ENCODE results near the gene UPK3BL1. TPM values are rescaled to one million over a fixed set of nuclear protein-coding genes. Genes with fewer than 3 reads are reported as not detected.
"Not testable (repeated sequence)": the region's sequence is repeated elsewhere in the genome, so short reads cannot be mapped to it uniquely, and the experiment has no call there.

The UPK3BL1 gene
- total RNA-seq, 1 experiment from 2014 or later: 12.4 TPM

DNA sequence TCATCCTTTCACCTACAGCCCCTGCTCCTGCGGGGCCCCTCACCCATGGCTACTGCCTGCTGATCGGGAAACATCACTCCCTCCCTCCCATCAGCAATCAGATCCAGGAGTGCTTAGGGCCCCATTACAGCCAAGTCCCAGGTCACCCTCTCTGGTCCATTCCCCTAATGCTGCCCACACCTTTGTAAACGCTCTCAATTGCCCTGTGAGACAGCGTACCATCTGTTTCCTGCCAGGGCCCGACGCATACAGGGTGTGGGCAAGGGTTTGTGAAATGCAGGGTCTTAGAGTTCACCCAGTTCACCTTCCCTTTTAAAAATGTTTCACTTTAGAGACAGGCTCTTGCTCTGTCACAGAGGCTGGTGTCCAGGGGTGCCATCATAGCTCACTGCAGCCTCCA, 8.3 kb downstream of the UPK3BL1 start:
- not testable (repeated sequence) for H2BK5ac ChIP-seq (ENCODE audit: insufficient read length, low read length); H2BK20ac ChIP-seq (ENCODE audit: low read depth, low read length, poor library complexity, severe bottlenecking); H3K4ac ChIP-seq (ENCODE audit: low read depth, low read length); H4K20me1 ChIP-seq (ENCODE audit: control insufficient read depth, insufficient read depth, insufficient read length); H3K36me3 Mint-ChIP-seq (ENCODE audit: insufficient read depth in 1 of 3, low read depth in 3 of 3); H3K23ac ChIP-seq (ENCODE audit: insufficient read length, low read depth, low read length); H3K23me2 ChIP-seq (ENCODE audit: insufficient read length, low read depth, low read length, poor library complexity, severe bottlenecking); H3K4me1 ChIP-seq (ENCODE audit: insufficient read depth, low read length); H3K27ac ChIP-seq (ENCODE audit: insufficient read length, low read depth, low read length); H3K79me2 ChIP-seq (ENCODE audit: insufficient read depth, low read length); H3K27me3 Mint-ChIP-seq (ENCODE audit: low read depth); H2BK15ac ChIP-seq (ENCODE audit: low read depth, low read length); H3K27me3 ChIP-seq (ENCODE audit: insufficient read depth, low read length); H4K5ac ChIP-seq (ENCODE audit: insufficient read length, low read depth, low read length); H3K9me3 Mint-ChIP-seq; H2BK120ac ChIP-seq (ENCODE audit: low read depth, low read length, poor library complexity, severe bottlenecking); H3T11ph ChIP-seq (ENCODE audit: low read length); H3K27ac Mint-ChIP-seq; H3K14ac ChIP-seq (ENCODE audit: insufficient read depth, low read length); H3K4me1 Mint-ChIP-seq; H4K91ac ChIP-seq (ENCODE audit: insufficient read length, low read depth, low read length); H3K79me1 ChIP-seq (ENCODE audit: insufficient read depth, low read depth, low read length, poor library complexity, severe bottlenecking); H3K9ac ChIP-seq (ENCODE audit: extremely low read depth, insufficient read length, low read length); H3K4me3 Mint-ChIP-seq; DNase-seq; H3K4me2 ChIP-seq (ENCODE audit: insufficient read depth, insufficient read length, low read length); H2AFZ ChIP-seq (ENCODE audit: low read length); H3K9me3 ChIP-seq (ENCODE audit: control insufficient read depth, low read depth, low read length); H2BK12ac ChIP-seq (ENCODE audit: insufficient read length, low read depth, low read length); H4K8ac ChIP-seq (replicated peaks; ENCODE audit: insufficient read length, low read depth, low read length); H2AK5ac ChIP-seq (ENCODE audit: insufficient read length, low read length); H3K56ac ChIP-seq (ENCODE audit: insufficient read length, low read depth, low read length); H3K18ac ChIP-seq (ENCODE audit: insufficient read length, low read depth, low read length)
- WGBS (ENCODE audit: extremely low coverage, insufficient read length, low lambda C conversion rate): no CpG with 5 or more reads among the region's 6 CpGs

DNA sequence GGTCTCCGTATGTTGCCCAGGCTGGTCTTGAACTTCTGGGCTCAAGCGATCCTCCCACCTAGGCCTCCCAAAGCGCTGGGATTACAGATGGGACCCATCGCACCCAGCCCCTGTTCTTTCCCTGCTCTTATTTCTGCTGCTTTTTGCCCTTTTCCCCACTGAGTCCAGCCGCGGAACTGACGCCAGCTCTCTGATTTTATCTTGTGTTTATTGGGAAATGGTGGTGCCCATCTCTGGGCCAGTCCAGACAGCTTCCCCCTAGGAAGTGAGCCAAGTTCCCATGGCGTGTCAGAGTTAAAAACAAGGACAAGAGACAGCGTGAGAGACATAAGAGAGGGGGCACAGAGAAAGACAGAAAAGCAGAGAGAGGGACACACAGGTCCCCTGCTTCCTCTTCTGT, 12.0 kb downstream of the UPK3BL1 start:
- not testable (repeated sequence) for H3K14ac ChIP-seq (ENCODE audit: insufficient read depth, low read length); H3K4ac ChIP-seq (ENCODE audit: low read depth, low read length); H2BK12ac ChIP-seq (ENCODE audit: insufficient read length, low read depth, low read length); H3K79me1 ChIP-seq (ENCODE audit: insufficient read depth, low read depth, low read length, poor library complexity, severe bottlenecking); H3K4me3 Mint-ChIP-seq; H2AK5ac ChIP-seq (ENCODE audit: insufficient read length, low read length); H3K4me1 ChIP-seq (ENCODE audit: insufficient read depth, low read length); H3K36me3 Mint-ChIP-seq (ENCODE audit: insufficient read depth in 1 of 3, low read depth in 3 of 3); H3K9me3 Mint-ChIP-seq; H3K9ac ChIP-seq (ENCODE audit: extremely low read depth, insufficient read length, low read length); H3K27me3 Mint-ChIP-seq (ENCODE audit: low read depth); H3K4me2 ChIP-seq (ENCODE audit: insufficient read depth, insufficient read length, low read length); DNase-seq; H3K27ac ChIP-seq (ENCODE audit: insufficient read length, low read depth, low read length); H2BK15ac ChIP-seq (ENCODE audit: low read depth, low read length); H3K18ac ChIP-seq (ENCODE audit: insufficient read length, low read depth, low read length); H4K91ac ChIP-seq (ENCODE audit: insufficient read length, low read depth, low read length); H2AFZ ChIP-seq (ENCODE audit: low read length); H4K8ac ChIP-seq (replicated peaks; ENCODE audit: insufficient read length, low read depth, low read length); H4K20me1 ChIP-seq (ENCODE audit: control insufficient read depth, insufficient read depth, insufficient read length); H2BK20ac ChIP-seq (ENCODE audit: low read depth, low read length, poor library complexity, severe bottlenecking); H3K9me3 ChIP-seq (ENCODE audit: control insufficient read depth, low read depth, low read length); H3K56ac ChIP-seq (ENCODE audit: insufficient read length, low read depth, low read length); H3K27ac Mint-ChIP-seq; H3T11ph ChIP-seq (ENCODE audit: low read length); H3K4me1 Mint-ChIP-seq; H3K23me2 ChIP-seq (ENCODE audit: insufficient read length, low read depth, low read length, poor library complexity, severe bottlenecking); H3K27me3 ChIP-seq (ENCODE audit: insufficient read depth, low read length); H2BK5ac ChIP-seq (ENCODE audit: insufficient read length, low read length); H3K79me2 ChIP-seq (ENCODE audit: insufficient read depth, low read length); H3K23ac ChIP-seq (ENCODE audit: insufficient read length, low read depth, low read length); H2BK120ac ChIP-seq (ENCODE audit: low read depth, low read length, poor library complexity, severe bottlenecking); H4K5ac ChIP-seq (ENCODE audit: insufficient read length, low read depth, low read length)
- no CpG with 5 or more reads among the region's 9 CpGs for WGBS (ENCODE audit: extremely low coverage, insufficient read length, low lambda C conversion rate)
